ENCODE data around the gene APRT. TPM values are rescaled to one million over a fixed set of nuclear protein-coding genes. Genes with fewer than 3 reads are reported as not detected.

APRT gene
- total RNA-seq, 2 experiments from 2014 or later = 140 to 141 TPM

GRCh38 chr16:88763502-88764053 lies 48.1 kb downstream of the APRT start:
- ChIA-PET POLR2A (interaction anchor here (0.6 kb wide), 1 partner anchor 61 kb away, joined by 3 read pairs; no protein-coding TSS in a partner anchor), CTCF (no interaction called here)
- Mint-ChIP-seq H3K27ac (no peak overlapping the region), H3K9me3 (ENCODE audit: insufficient read depth) (no peaks in the 10 kb centered on the region), H3K4me3 (no peak overlapping the region), H3K27me3 (ENCODE audit: low read depth) (no peaks in the 10 kb centered on the region), H3K4me1 (ENCODE audit: low read depth) (peaks cover 28% of the 10 kb centered on the region), H3K36me3 (ENCODE audit: low read depth) (peaks cover 7% of the 10 kb centered on the region)
- no peak for ATAC-seq
- no peak for DNase-seq

GRCh38 chr16:88762941-88763340 lies 48.8 kb downstream of the APRT start:
- H3K36me3 Mint-ChIP-seq (ENCODE audit: low read depth) = peaks cover 7% of the 10 kb centered on the region
- peaks cover 34% of the 10 kb centered on the region for H3K4me1 Mint-ChIP-seq (ENCODE audit: low read depth)

DNA sequence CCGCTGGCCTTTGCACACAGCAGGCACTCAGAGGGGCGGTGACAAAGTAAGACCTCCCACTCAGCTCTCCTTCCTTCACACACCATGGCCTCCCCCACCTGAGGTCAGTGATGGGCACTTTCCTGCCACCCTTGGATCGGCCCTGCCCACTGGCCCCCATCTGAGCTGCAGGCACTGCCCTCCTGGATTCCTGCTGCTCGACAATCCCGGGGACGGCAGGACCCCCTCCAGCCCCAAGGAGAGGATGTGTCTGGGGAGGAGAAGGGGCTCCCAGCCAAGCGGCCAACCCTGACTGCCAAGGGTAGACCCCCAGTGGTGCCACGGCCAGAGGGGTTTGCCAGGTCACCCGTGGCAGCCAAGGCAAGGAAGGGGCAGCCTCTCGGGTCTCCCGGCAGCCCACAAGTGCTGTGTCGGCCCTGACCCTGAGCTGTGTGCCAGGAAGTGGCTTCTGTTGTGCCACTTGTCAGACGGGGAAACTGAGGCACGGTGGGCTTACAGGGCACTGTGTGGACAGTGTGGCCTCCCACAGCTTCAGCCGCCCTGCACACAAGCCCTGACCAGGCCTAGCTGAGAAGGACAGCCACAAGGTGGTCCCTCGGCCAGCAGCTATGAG lies 49.4 kb downstream of the APRT start:
- no peak overlapping the region for H3K4me3 Mint-ChIP-seq
- peaks cover 7% of the 10 kb centered on the region for H3K36me3 Mint-ChIP-seq (ENCODE audit: low read depth)
- CTCF ChIA-PET = no interaction called here
- H3K27me3 Mint-ChIP-seq (ENCODE audit: low read depth) = no peaks in the 10 kb centered on the region
- peaks cover 29% of the 10 kb centered on the region for H3K4me1 Mint-ChIP-seq (ENCODE audit: low read depth)
- ATAC-seq (no peak), DNase-seq (no peak)
- POLR2A ChIA-PET = interaction anchor here (0.9 kb wide), 1 partner anchor 17 kb away, joined by 3 read pairs; no protein-coding TSS in a partner anchor
- no peaks in the 10 kb centered on the region for H3K9me3 Mint-ChIP-seq (ENCODE audit: insufficient read depth)
- H3K27ac Mint-ChIP-seq = no peak overlapping the region

More at GRCh38 chr16:88762941-88763340, 48.8 kb downstream of the APRT start:
- ChIA-PET POLR2A (interaction anchor here (0.9 kb wide), 1 partner anchor 18 kb away, joined by 3 read pairs; no protein-coding TSS in a partner anchor), CTCF (no interaction called here)
- Mint-ChIP-seq H3K9me3 (ENCODE audit: insufficient read depth) (no peaks in the 10 kb centered on the region), H3K4me3 (no peak overlapping the region), H3K27ac (no peak overlapping the region), H3K27me3 (ENCODE audit: low read depth) (no peaks in the 10 kb centered on the region)
- DNase-seq = no peak
- no peak for ATAC-seq

GRCh38 chr16:88761830-88762229 lies 49.9 kb downstream of the APRT start:
- no peaks in the 10 kb centered on the region for H3K27me3 Mint-ChIP-seq (ENCODE audit: low read depth)
- no peak for ATAC-seq
- H3K9me3 Mint-ChIP-seq (ENCODE audit: insufficient read depth) = no peaks in the 10 kb centered on the region
- CTCF ChIA-PET = interaction anchor here (1.1 kb wide), 1 partner anchor 19 kb away, joined by 3 read pairs; no protein-coding TSS in a partner anchor
- no peak for DNase-seq
- H3K4me3 Mint-ChIP-seq = no peak overlapping the region
- H3K36me3 Mint-ChIP-seq (ENCODE audit: low read depth) = peaks cover 7% of the 10 kb centered on the region
- no peak overlapping the region for H3K27ac Mint-ChIP-seq
- POLR2A ChIA-PET = interaction anchor here (0.6 kb wide), 1 partner anchor 31 kb away, joined by 4 read pairs; no protein-coding TSS in a partner anchor
- peaks cover 24% of the 10 kb centered on the region for H3K4me1 Mint-ChIP-seq (ENCODE audit: low read depth)

GRCh38 chr16:88761143-88761534 lies 50.6 kb downstream of the APRT start:
- no peaks in the 10 kb centered on the region for H3K27me3 Mint-ChIP-seq (ENCODE audit: low read depth)
- no peak for DNase-seq
- H3K4me3 Mint-ChIP-seq = no peak overlapping the region
- ChIA-PET POLR2A (interaction anchor here (0.6 to 0.7 kb wide), 2 partner anchors 32 to 402 kb away, joined by 3 to 4 read pairs; no protein-coding TSS in a partner anchor), CTCF (interaction anchor here (1.1 to 1.3 kb wide), 2 partner anchors 18 to 22 kb away, joined by 3 read pairs; no protein-coding TSS in a partner anchor)
- peaks cover 22% of the 10 kb centered on the region for H3K4me1 Mint-ChIP-seq (ENCODE audit: low read depth)
- H3K9me3 Mint-ChIP-seq (ENCODE audit: insufficient read depth) = no peaks in the 10 kb centered on the region
- no peak for ATAC-seq
- H3K27ac Mint-ChIP-seq = no peak overlapping the region
- H3K36me3 Mint-ChIP-seq (ENCODE audit: low read depth) = peaks cover 6% of the 10 kb centered on the region

DNA sequence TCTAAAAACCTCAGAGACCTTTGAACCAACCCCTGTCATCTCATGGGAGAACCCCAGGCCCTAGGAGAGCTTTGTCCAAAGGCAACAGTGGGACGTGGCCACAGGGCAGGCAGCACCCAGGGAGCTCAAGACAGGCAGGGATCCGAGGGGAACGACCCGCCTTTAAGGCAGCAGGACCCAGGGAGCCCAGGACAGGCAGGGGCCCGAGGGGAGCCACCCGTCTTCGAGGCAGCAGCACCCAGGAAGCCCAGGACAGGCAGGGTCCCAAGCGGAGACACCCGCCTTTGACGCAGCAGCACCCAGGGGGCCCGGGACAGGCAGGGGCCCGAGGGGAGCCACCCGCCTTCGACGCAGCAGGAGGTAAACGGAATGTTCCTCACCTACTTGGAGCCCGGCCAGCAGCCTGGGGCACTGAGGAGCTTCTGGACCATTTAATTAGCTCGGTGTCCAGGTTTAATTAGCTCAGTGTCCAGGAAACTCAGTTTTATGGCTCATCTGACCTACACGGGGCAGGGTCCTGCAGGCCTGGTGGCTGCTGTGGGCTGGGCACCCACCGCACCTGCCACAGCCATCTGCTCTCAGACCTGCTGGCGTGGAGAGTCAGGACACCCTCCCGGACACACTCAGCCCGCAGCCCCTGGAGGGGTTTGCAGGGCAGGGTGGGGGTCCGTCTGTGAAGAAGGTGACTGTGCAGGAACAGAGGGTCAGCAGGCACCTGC lies 51.1 kb downstream of the APRT start:
- ChIA-PET CTCF (interaction anchor here (0.7 to 1.3 kb wide), 3 partner anchors 12 to 23 kb away, joined by 3 read pairs; no protein-coding TSS in a partner anchor), POLR2A (interaction anchor here (0.7 to 0.9 kb wide), 2 partner anchors 15 to 403 kb away, joined by 3 read pairs; no protein-coding TSS in a partner anchor)
- Mint-ChIP-seq H3K36me3 (ENCODE audit: low read depth) (peaks cover 4% of the 10 kb centered on the region), H3K4me3 (no peak overlapping the region), H3K9me3 (ENCODE audit: insufficient read depth) (no peaks in the 10 kb centered on the region), H3K27me3 (ENCODE audit: low read depth) (no peaks in the 10 kb centered on the region), H3K27ac (no peak overlapping the region), H3K4me1 (ENCODE audit: low read depth) (peaks cover 18% of the 10 kb centered on the region)
- DNase-seq = no peak
- ATAC-seq = no peak

GRCh38 chr16:88759976-88760350 lies 51.8 kb downstream of the APRT start:
- DNase-seq (no peak), ATAC-seq (no peak)
- no peaks in the 10 kb centered on the region for H3K27me3 Mint-ChIP-seq (ENCODE audit: low read depth)
- H3K9me3 Mint-ChIP-seq (ENCODE audit: insufficient read depth) = no peaks in the 10 kb centered on the region
- no peak overlapping the region for H3K4me3 Mint-ChIP-seq
- POLR2A ChIA-PET = interaction anchor here (0.9 kb wide), 1 partner anchor 14 kb away, joined by 3 read pairs; no protein-coding TSS in a partner anchor
- H3K4me1 Mint-ChIP-seq (ENCODE audit: low read depth) = peaks cover 22% of the 10 kb centered on the region
- CTCF ChIA-PET = interaction anchor here (1.3 kb wide), 1 partner anchor 23 kb away, joined by 3 read pairs; no protein-coding TSS in a partner anchor
- no peak overlapping the region for H3K27ac Mint-ChIP-seq
- H3K36me3 Mint-ChIP-seq (ENCODE audit: low read depth) = peaks cover 4% of the 10 kb centered on the region

Other genes with a start within 250 kb of the APRT start
- 10 to 100 TPM; 80.9 to 90.0 TPM for gene ZC3H18, start 241.5 kb downstream of the APRT start, total RNA-seq
- gene IL17C, start 173.4 kb downstream of the APRT start, total RNA-seq = under 1 TPM in 1 of 2 experiments, not detected in 1; 0.37 TPM
- 100 to 1,000 TPM; 568 to 599 TPM for gene CYBA, start 160.9 kb downstream of the APRT start, total RNA-seq
- 10 to 100 TPM; 86.0 to 96.1 TPM for gene MVD, start 148.8 kb downstream of the APRT start, total RNA-seq
- 10 to 100 TPM; 13.4 to 14.3 TPM for gene SNAI3, start 125.4 kb downstream of the APRT start, total RNA-seq
- gene RNF166, start 105.5 kb downstream of the APRT start, total RNA-seq = 100 to 1,000 TPM; 144 to 166 TPM
- 10 to 100 TPM; 27.5 to 29.2 TPM for gene CTU2, start 105.4 kb downstream of the APRT start, total RNA-seq
- gene PIEZO1, start 26.7 kb downstream of the APRT start, total RNA-seq = 100 to 1,000 TPM; 226 to 230 TPM
- 100 to 1,000 TPM; 126 to 132 TPM for gene CDT1, start 8.1 kb downstream of the APRT start, total RNA-seq
- gene GALNS, start 45.0 kb upstream of the APRT start, total RNA-seq = 10 to 100 TPM; 31.1 to 33.3 TPM
- 10 to 100 TPM; 61.2 to 65.3 TPM for gene TRAPPC2L, start 45.2 kb upstream of the APRT start, total RNA-seq
- not detected for gene PABPN1L, start 54.7 kb upstream of the APRT start, total RNA-seq
- not detected for gene CBFA2T3, start 165.3 kb upstream of the APRT start, total RNA-seq

Measured in activated CD8-positive, alpha-beta T cell treated with anti-CD3 and anti-CD28 coated beads, Interleukin-2, amount 10 ng/mL, durations not matched to agents 7 days and 5 days (primary cell).